ENCODE measurements around the gene INSR.
"Not testable (repeated sequence)": the region's sequence is repeated elsewhere in the genome, so short reads cannot be mapped to it uniquely, and the experiment has no call there.

Gene INSR

DNA sequence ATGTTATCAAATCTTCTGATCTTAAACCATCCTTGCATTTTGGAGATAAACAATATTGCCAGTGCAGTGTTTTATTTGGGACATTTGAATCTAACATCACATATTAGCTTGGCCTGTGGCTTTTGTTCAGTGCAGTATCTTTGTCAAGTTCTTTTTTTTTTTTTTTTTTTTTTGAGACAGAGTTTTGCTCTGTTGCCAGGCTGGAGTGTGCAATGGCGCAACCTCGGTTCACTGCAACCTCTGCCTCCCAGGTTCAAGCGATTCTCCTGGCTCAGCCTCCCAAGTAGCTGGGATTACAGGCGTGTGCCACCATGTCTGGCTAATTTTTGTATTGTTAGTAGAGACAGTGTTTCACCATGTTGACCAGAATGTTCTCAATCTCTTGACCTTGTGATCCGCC is 148.1 kb downstream of the INSR start:
- DNase-seq (ENCODE audit: low read depth in 2 of 2, low spot score in 1 of 2): not testable (repeated sequence)

GRCh38 chr19:7145494-7145893 is 148.7 kb downstream of the INSR start:
- no peak for DNase-seq (ENCODE audit: low read depth in 2 of 2, low spot score in 1 of 2)

DNA sequence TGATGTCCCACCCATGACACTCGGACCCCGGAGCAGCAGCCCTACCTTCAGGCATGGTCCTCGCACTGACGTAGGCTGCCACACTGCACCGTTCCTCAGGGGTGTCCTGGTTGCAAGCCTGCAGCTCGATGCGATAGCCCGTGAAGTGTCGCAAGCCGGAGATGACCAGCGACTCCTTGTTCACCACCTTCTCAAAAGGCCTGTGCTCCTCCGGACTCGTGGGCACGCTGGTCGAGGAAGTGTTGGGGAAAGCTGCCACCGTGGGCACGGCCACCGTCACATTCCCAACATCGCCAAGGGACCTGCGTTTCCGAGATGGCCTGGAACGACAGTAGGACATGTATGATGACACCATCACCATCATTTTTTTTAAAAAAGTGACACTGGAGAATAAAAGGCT is 151.4 kb downstream of the INSR start:
- DNase-seq (ENCODE audit: low read depth in 2 of 2, low spot score in 1 of 2): no peak

DNA sequence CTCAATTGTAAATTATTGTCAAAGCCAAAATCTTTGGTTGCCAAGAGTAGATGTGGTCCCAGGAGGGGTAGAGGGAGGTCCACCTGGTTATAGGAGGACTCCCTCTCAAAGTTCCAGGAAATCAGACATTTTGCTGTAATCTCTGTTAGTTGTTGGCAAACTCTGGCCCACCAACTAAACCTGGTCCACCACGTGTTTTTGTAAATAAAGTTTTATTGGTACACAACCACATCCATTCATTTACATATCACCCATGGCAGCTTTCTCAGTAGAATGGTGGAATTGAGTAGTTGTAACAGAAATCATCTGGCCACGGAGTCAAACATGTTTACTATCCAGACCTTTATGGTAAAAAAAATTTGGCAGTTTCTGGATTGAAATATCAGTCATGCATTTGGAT is 154.1 kb downstream of the INSR start:
- no peak for DNase-seq (ENCODE audit: low read depth in 2 of 2, low spot score in 1 of 2)

- no peak for DNase-seq (ENCODE audit: low read depth in 2 of 2, low spot score in 1 of 2)
These were observed 155.1 kb downstream of the INSR start for GRCh38 chr19:7139095-7139494.

GRCh38 chr19:7138402-7138801 is 155.8 kb downstream of the INSR start:
- no peak for DNase-seq (ENCODE audit: low read depth in 2 of 2, low spot score in 1 of 2)

DNA sequence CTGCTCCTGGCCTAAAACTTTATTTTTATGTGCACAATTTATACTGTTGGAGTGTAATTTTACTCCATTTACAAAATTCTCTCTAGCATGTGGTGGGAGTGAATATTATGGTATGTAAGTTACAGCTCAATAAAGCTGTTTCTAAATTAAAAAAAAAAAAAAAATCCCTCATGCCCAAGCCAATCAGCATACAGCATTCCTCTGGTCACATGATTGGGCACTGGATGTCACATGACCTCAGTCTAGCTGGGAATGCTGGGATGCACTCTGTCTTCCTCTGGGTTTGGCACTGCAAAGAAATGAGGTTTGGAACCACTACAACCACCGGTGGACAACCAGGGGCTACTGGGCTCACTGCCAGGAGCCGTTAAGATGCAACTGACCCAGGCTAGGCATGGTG is 157.1 kb downstream of the INSR start:
- no peak for DNase-seq (ENCODE audit: low read depth in 2 of 2, low spot score in 1 of 2)

DNA sequence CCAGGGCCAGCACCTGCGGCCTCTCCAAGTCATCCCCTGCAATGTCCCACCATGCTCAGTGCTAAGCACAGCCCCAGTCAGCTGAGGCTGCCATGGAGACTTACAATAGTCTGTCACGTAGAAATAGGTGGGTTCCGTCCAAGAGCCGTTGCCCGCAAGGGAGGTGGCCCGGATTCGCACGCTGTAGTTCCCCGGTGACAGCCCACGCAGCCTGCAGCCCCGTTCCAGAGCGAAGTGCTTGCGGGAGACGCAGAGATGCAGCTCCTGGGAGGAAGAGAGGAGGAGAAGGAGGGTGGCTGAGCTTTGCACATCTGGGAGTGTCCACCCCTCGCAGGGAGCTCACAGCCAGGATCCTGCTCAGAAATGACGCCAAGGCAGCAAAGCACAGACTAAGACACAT is 162.2 kb downstream of the INSR start:
- no peak for DNase-seq (ENCODE audit: low read depth in 2 of 2, low spot score in 1 of 2)

DNA sequence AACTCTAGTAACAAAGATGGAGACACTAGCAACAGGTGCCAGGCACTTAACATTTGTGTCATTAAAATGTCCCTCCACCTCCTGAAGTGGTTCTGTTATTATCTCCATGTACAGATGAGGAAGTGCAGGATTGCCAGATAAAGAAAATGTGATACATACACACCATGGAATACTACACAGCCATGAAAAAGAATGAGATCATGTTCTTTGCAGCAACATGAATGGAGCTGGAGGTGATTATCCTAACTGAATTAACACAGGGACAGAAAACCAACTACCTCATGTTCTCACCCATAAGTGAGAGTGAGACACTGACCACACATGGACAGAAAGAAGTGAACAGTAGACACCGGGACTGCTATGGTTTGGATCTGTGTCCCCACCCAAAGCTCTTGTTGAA is 164.2 kb downstream of the INSR start:
- DNase-seq (ENCODE audit: low read depth in 2 of 2, low spot score in 1 of 2): no peak

- no peak for DNase-seq (ENCODE audit: low read depth in 2 of 2, low spot score in 1 of 2)
These were observed 168.1 kb downstream of the INSR start for GRCh38 chr19:7126132-7126531.

GRCh38 chr19:7125221-7125620 is 169.0 kb downstream of the INSR start:
- DNase-seq (ENCODE audit: low read depth in 2 of 2, low spot score in 1 of 2): no peak

DNA sequence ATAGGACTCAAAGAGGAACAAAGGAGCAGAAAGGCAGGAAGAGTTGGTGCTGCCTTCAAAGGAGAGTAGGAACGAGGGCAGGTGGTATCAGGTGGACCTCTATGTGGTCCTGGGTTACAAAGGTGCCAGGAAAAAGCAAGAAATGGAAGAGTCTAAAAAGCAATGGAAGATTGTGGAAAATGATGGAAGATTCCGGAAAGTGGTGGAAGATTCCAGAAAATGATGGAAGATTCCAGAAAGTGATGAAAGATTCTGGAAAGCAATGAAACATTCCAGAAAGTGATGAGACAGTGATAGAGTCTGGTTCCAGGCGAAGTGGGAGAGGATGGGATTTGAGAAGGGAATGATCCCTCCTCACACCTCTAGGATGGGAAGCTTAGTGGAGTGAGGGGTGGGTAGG is 169.4 kb downstream of the INSR start:
- no peak for DNase-seq (ENCODE audit: low read depth in 2 of 2, low spot score in 1 of 2)

DNA sequence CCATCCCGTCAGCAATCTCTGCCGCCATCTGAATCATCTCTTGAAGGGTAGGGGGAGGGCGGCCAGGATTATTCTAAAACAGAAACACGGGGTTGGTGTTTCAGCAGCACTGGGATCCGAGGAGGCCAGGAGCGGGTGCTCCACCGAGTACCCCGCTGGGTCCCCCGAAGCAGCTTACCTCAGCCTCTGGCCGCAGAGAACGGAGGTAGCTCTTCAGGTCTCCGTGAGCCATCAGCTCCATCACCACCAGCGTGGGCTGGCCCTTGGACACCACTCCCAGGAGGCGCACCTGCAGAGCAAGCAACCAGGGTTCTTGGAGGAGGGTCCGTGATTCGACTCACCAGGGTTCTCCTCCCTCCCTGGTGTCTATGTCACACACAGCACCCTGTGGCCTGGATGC is 171.5 kb downstream of the INSR start:
- no peak for DNase-seq (ENCODE audit: low read depth in 2 of 2, low spot score in 1 of 2)

- no peak for DNase-seq (ENCODE audit: low read depth in 2 of 2, low spot score in 1 of 2)
These were observed 173.7 kb downstream of the INSR start for GRCh38 chr19:7120499-7120898.

DNA sequence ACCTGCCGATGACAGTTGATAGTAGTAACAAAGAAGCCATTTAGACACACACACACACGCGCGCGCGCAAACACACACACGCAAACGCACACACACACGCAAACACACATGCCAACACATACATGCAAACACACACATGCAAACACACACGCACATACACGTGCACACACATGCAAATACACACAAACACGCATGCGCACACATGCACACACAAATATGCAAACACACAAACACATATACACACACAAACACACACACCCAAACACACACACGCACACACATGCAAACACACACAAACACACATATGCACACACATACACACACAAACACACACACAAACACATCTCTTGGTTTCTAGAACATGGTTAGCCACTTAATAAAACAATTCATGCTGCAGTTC is 174.6 kb downstream of the INSR start:
- no peak for DNase-seq (ENCODE audit: low read depth in 2 of 2, low spot score in 1 of 2)

- DNase-seq (ENCODE audit: low read depth in 2 of 2, low spot score in 1 of 2): no peak
These were observed 177.0 kb downstream of the INSR start for GRCh38 chr19:7117248-7117647.

- DNase-seq (ENCODE audit: low read depth in 2 of 2, low spot score in 1 of 2): no peak
These were observed 178.5 kb downstream of the INSR start for GRCh38 chr19:7115721-7116120.

GRCh38 chr19:7113233-7113632 is 181.0 kb downstream of the INSR start:
- no peak for DNase-seq (ENCODE audit: low read depth in 2 of 2, low spot score in 1 of 2)

DNA sequence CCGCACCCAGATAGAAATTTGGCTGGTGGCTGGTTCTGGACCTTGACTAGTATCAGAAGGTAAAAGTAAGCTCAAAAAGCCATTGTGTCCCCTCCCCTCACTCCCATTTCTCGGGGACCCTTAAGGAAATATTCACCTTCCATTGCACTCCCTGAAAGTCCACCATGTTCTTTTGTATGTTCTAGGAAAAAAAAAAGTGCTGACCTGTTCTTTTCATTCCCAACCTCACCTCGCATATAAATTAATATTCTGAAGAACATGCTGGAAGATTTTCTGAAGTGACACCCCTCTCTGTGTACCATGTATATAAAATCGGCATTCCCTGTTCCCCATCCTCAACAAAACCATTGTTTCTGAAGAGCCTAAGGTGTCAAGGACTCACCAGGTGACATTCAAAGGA is 181.5 kb downstream of the INSR start:
- DNase-seq (ENCODE audit: low read depth in 2 of 2, low spot score in 1 of 2): no peak

GRCh38 chr19:7109678-7110289 is 184.4 kb downstream of the INSR start:
- no peak for DNase-seq (ENCODE audit: low read depth in 2 of 2, low spot score in 1 of 2)

- no peak for DNase-seq (ENCODE audit: low read depth in 2 of 2, low spot score in 1 of 2)
These were observed 187.2 kb downstream of the INSR start for GRCh38 chr19:7106711-7107657.

GRCh38 chr19:7104747-7105447 is 189.3 kb downstream of the INSR start:
- no peak for DNase-seq (ENCODE audit: low read depth in 2 of 2, low spot score in 1 of 2)

All from stimulated activated CD8-positive, alpha-beta memory T cell treated with anti-CD3 and anti-CD28 coated beads, Interleukin-4, amount 100 ng/mL, for 4 hours (primary cell).